Tibial nerve (tissue), 4 donors: ENCODE results near the gene MARCHF3. TPM values are rescaled to one million over a fixed set of nuclear protein-coding genes. Genes with fewer than 3 reads are reported as not detected.

Experiments used
- DNase-seq, 2 donors: peaks; one replicate each; pipeline ENCODE4 v3.0.0-alpha.2; 2019; ENCODE audit warnings: low spot score in 2 of 2
- H3K27ac ChIP-seq, 4 donors: fragments of 200-600 bp; sonication (generic) in 3 of 4; one replicate each; pipeline ENCODE4 v1.5.1; 2017 to 2019; ENCODE audit warnings: mild to moderate bottlenecking in 1 of 4
- H3K27me3 ChIP-seq, 2 donors: fragments of 200-600 bp; sonication (generic) in 1 of 2; one replicate each; pipeline versions ENCODE4 v1.5.1 to v1.6.0; 2017 to 2019
- H3K36me3 ChIP-seq, 3 donors: fragments of 200-600 bp; sonication (generic); one replicate each; pipeline ENCODE4 v1.5.1; 2018 to 2019
- H3K4me1 ChIP-seq, 4 donors: fragments of 200-600 bp; sonication (generic) in 3 of 4; one replicate each; pipeline ENCODE4 v1.5.1; 2017 to 2019
- H3K4me3 ChIP-seq, 4 donors: fragments of 200-600 bp; sonication (generic) in 3 of 4; one replicate each; pipeline ENCODE4 v1.5.1; 2017 to 2019; ENCODE audit warnings: mild to moderate bottlenecking in 1 of 4, moderate library complexity in 1 of 4
- H3K9me3 ChIP-seq, 4 donors: fragments of 200-600 bp; sonication (generic) in 3 of 4; one replicate each; pipeline ENCODE4 v1.5.1; 2017 to 2019
- CTCF ChIP-seq, 5 experiments: fragments of 200-600 bp in 3 of 5; fragments of 450-650 bp in 2 of 5; sonication (generic) in 3 of 5; IDR thresholded peaks; one replicate each; pipeline ENCODE4 v1.5.1; 2016 to 2019; ENCODE audit warnings: antibody characterized with exemption in 5 of 5, mild to moderate bottlenecking in 3 of 5, moderate library complexity in 2 of 5
- EP300 ChIP-seq, 2 donors: sonication (generic); formaldehyde crosslinking; IDR thresholded peaks; one replicate each; pipeline ENCODE4 v1.6.1; 2017; ENCODE audit warnings: antibody characterized with exemption in 2 of 2, mild to moderate bottlenecking in 1 of 2
- POLR2A ChIP-seq, 2 donors: fragments of 450-650 bp; IDR thresholded peaks; one replicate each; pipeline ENCODE4 v1.6.1; 2017; ENCODE audit warnings: antibody characterized with exemption in 2 of 2, mild to moderate bottlenecking in 2 of 2, moderate library complexity in 2 of 2
- WGBS, 2 donors: methylation state at CpG; one replicate each; pipeline ENCODE4 v1.1.5; 2018; 5-methylcytosine and 5-hydroxymethylcytosine counted together
- total RNA-seq, 4 donors: library from RNA; depleted of rRNA; stranded (reverse); fragments of >200 nt; gene quantifications; one replicate each; pipeline ENCODE4 v1.1.0, GENCODE V29; 2016

MARCHF3 gene
- total RNA-seq, 4 donors from 2014 or later, result 1.8 to 8.7 (median 4.7) TPM

GRCh38 chr5:126981701-126982100, 48.7 kb downstream of the MARCHF3 start:
- WGBS, 2 donors, result 53 to 64% methylated on average over 1 of the region's 1 CpG
- H3K27ac ChIP-seq, result no peak overlapping the region
- TF ChIP-seq EP300 (IDR thresholded peaks at IDR 0.05), result no peak
- no peak for TF ChIP-seq POLR2A (IDR thresholded peaks at IDR 0.05)
- TF ChIP-seq CTCF (IDR thresholded peaks at IDR 0.05), result no peak

GRCh38 chr5:126981222-126981621, 49.1 kb downstream of the MARCHF3 start:
- H3K36me3 ChIP-seq, result no peaks in the 10 kb centered on the region
- 79 to 83% methylated on average over 2 of the region's 2 CpGs for WGBS, 2 donors
- no peaks in the 10 kb centered on the region for H3K9me3 ChIP-seq
- TF ChIP-seq EP300 (IDR thresholded peaks at IDR 0.05) (no peak), POLR2A (IDR thresholded peaks at IDR 0.05) (no peak), CTCF (IDR thresholded peaks at IDR 0.05) (no peak)
- no peaks in the 10 kb centered on the region for H3K4me1 ChIP-seq
- no peak for DNase-seq
- no peak overlapping the region for H3K4me3 ChIP-seq
- no peaks in the 10 kb centered on the region for H3K27me3 ChIP-seq
- H3K27ac ChIP-seq, result no peak overlapping the region

More at GRCh38 chr5:126981701-126982100, 48.7 kb downstream of the MARCHF3 start:
- Histone ChIP-seq H3K4me1 (no peaks in the 10 kb centered on the region), H3K4me3 (no peak overlapping the region), H3K36me3 (no peaks in the 10 kb centered on the region), H3K9me3 (no peaks in the 10 kb centered on the region), H3K27me3 (no peaks in the 10 kb centered on the region)
- no peak for DNase-seq

GRCh38 chr5:126978258-126978657, 52.1 kb downstream of the MARCHF3 start:
- Histone ChIP-seq H3K36me3 (no peaks in the 10 kb centered on the region), H3K4me1 (no peaks in the 10 kb centered on the region), H3K27ac (no peak overlapping the region), H3K27me3 (no peaks in the 10 kb centered on the region), H3K9me3 (no peaks in the 10 kb centered on the region), H3K4me3 (no peak overlapping the region)
- TF ChIP-seq POLR2A (IDR thresholded peaks at IDR 0.05) (no peak), CTCF (IDR thresholded peaks at IDR 0.05) (no peak), EP300 (IDR thresholded peaks at IDR 0.05) (no peak)
- DNase-seq, result no peak
- 83 to 87% methylated on average over 4 of the region's 4 CpGs for WGBS, 2 donors

GRCh38 chr5:126976520-126977172, 53.7 kb downstream of the MARCHF3 start:
- DNase-seq, result no peak
- no peak overlapping the region for H3K4me3 ChIP-seq
- no peak overlapping the region for H3K27ac ChIP-seq
- no peaks in the 10 kb centered on the region for H3K36me3 ChIP-seq
- H3K9me3 ChIP-seq, result no peaks in the 10 kb centered on the region
- WGBS, 2 donors, result 93 to 94% methylated on average over 6 of the region's 6 CpGs
- no peaks in the 10 kb centered on the region for H3K27me3 ChIP-seq
- H3K4me1 ChIP-seq, result peaks cover 0 to 2% (median 0%) of the 10 kb centered on the region in 4 donors
- TF ChIP-seq POLR2A (IDR thresholded peaks at IDR 0.05) (no peak), CTCF (IDR thresholded peaks at IDR 0.05) (no peak), EP300 (IDR thresholded peaks at IDR 0.05) (no peak)

GRCh38 chr5:126975796-126976195, 54.6 kb downstream of the MARCHF3 start:
- no peaks in the 10 kb centered on the region for H3K36me3 ChIP-seq

More at GRCh38 chr5:126975796-126976195, 54.6 kb downstream of the MARCHF3 start:
- no peaks in the 10 kb centered on the region for H3K27me3 ChIP-seq
- no peak overlapping the region for H3K4me3 ChIP-seq
- no peaks in the 10 kb centered on the region for H3K9me3 ChIP-seq
- H3K27ac ChIP-seq, result no peak overlapping the region
- no peak for DNase-seq
- peaks cover 0 to 9% (median 2%) of the 10 kb centered on the region in 4 donors for H3K4me1 ChIP-seq
- TF ChIP-seq EP300 (IDR thresholded peaks at IDR 0.05) (no peak), POLR2A (IDR thresholded peaks at IDR 0.05) (no peak), CTCF (IDR thresholded peaks at IDR 0.05) (no peak)
